Stimulated activated CD4-positive, alpha-beta T cell treated with anti-CD3 and anti-CD28 coated beads, Interleukin-2, amount 100 ng/mL, for 48 hours (primary cell): Measurements from ENCODE around the gene PNPLA1.

ENCODE experiments used
- DNase-seq, 2 donors: peaks; one replicate each; pipeline ENCODE4 v3.0.0-alpha.2; 2020

Gene PNPLA1

DNA sequence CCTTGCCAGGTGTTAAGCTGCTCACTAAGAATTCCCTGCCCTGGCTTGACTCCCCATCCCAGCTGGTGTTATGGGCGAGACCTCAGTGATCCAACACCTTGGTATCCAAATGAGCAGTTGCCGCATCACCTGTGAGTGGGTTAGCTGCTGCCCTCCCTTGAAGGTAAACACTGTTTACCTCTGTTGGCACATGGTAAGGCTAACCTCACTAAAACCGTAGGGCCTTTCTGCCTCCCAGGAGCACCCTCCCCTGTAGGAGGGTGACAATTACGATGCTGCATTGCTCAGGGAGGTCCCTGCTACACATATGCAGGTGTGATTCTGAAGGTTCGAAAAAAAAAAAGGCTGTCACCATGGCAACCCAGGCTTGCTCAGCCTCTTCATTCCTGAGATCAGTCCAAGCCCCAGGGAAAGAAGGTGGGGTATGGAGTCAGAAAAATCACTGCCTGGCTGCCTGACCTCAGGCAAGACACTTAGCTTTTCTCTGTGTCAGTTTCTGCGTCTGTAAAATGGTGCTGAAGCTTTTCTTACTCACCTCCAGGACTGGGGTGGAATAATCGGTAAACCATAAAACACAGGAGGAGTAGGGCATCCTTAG, 19.5 kb downstream of the PNPLA1 start:
- DNase-seq, result no peak

- DNase-seq, result no peak
These were observed 21.1 kb downstream of the PNPLA1 start for GRCh38 chr6:36290668-36291620.

- no peak for DNase-seq
These were observed 22.3 kb downstream of the PNPLA1 start for GRCh38 chr6:36292170-36292569.

DNA sequence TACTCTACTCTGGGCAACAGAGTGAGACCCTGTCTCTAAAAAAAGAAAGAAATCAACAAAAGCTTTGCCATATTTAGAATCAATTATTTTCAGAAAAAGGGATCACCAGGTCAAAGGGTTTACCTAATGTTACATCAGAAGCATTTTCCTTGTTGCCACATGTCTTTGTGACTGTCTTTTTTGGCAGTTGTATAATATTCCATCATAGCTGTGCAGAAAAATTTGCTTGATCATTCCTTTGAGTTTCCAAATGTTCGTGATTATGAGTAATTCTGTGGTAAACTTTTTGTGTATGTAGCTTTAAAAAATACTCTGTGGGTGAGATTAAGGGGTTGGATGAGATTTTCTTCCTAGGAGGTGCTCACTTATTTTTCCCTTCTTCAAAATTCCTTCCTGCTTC, 26.4 kb downstream of the PNPLA1 start:
- DNase-seq, result no peak

DNA sequence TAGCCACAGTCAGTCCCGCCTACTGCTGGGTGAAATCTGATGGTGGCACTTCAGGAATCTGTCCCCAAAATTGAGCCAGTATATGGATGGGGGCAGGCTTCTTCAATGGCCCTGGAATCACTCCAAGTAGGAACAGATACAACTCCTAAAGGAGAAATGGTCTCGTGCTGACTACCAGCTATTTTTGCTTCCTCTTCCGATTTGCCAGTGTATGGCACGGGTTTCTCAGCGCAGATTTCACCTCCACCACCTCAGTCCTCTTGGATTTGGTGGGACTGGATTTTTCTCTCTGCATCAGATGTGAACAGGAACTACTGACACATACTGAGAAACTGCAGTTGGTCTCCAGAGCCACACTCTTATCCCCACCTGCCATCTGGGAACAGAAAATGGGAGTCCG, 27.2 kb downstream of the PNPLA1 start:
- no peak for DNase-seq

- DNase-seq, result no peak
These were observed 27.7 kb downstream of the PNPLA1 start for GRCh38 chr6:36297511-36297910.

DNA sequence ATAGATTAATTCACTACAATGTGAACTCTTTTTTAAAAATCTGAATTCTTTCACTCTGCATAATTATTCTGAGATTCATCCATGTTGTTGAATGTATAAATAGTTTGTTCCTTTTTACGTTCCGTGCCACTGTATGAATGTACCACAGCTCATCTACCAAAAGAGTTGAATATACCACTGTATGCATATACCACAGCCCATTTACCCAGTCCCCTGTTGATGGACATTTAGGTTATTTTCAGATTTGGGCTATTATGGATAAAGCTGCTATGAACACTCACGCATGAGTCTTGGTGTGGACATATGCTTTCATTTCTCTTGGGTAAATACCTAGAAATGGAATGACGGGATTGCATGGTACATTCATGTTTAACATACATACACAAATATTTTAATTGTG, 28.2 kb downstream of the PNPLA1 start:
- no peak for DNase-seq

- no peak for DNase-seq
These were observed 31.3 kb downstream of the PNPLA1 start for GRCh38 chr6:36301085-36301658.

DNA sequence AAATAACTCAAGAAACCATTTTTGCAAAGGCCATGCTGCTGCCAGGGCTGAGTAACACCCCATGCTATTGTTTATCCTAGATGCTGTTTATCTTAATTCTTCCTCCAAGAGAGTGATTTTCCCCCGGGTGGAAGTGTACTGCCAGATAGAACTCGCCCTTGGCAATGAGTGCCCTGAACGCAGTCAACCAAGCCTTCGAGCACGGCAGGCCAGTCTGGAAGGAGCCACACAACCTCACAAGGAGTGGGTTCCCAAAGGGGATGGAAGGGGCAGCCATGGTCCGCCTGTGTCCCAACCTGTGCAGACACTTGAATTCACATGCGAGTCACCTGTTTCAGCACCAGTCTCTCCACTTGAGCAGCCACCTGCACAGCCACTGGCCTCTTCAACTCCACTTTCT, 31.9 kb downstream of the PNPLA1 start:
- DNase-seq, result no peak

GRCh38 chr6:36302227-36302976, 32.5 kb downstream of the PNPLA1 start:
- peak; percentile 96 to 98 for DNase-seq

DNA sequence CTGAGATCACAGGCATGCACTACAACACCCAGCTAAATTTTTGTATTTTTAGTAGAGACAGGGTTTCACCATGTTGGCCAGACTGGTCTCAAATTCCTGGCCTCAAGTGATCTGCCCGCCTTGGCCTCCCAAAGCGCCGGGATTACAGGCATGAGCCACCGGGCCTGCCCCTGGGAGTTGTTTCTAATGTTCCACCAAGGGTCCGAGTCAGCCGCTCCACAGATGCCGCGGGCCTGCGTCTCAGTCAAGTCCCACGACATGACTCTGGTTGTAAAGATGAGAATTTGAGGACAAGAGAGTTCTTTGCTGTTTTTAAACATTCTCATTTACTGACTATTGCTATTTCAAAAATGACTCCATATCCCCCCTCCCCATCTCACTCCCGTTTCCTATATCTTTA, 36.0 kb downstream of the PNPLA1 start:
- DNase-seq, result no peak

DNA sequence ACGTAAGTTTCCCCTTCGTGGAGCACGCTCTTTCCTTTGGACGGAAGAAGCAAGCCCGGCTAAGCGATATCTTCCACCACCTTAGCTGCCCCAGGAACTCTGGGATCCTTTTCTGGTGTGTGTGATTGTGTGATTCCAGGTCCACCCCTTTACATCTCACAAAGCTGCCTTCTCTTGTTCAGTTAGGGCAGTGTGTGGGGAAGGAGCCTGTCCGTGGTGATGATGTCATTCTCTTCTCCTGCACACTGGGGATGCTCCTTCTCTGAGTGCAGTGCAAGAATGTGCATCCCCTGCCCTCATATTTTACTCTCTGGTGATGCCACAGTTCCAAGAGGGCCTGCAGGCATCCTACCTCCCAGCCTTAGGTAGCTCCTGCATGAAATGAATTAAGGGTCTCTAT, 36.5 kb downstream of the PNPLA1 start:
- DNase-seq, result no peak

DNA sequence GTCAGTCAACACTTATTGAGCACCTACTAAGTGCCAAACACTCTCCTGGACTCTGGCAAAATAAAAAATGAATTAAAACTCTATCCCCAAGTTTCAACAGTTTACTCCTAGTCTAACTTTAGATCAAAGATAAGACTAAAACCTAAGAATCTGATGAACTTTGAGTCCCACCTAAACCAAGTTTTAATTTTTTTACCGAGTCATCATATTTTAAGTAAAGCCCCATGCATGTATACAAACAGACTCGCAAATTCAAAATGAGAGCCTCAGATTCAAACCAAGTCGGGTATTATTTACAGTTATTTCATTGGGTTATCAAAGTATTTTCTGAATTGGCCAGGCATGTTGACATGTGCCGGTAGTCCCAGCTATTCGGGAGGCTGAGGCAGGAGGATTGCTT, 38.7 kb downstream of the PNPLA1 start:
- DNase-seq, result no peak

DNA sequence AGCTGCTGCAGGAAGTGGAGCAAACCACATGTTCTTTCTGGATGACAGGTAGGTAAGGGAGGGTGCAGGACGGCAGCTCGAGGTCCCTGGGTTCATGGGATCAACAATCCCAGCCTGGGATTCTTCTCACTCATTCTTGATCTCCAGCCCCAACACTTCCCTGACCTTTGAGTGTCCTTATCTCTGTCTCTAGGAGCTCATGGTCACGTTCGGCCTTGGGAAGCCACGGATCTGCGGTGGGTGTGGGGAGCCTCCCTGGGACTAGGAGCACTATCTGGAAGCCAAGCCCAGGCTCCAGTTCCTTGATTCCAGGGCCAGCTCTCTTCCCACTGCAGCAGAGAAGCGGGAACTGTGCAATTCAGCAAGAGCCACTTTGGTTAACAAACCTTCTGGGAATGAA, 39.3 kb downstream of the PNPLA1 start:
- no peak for DNase-seq

DNA sequence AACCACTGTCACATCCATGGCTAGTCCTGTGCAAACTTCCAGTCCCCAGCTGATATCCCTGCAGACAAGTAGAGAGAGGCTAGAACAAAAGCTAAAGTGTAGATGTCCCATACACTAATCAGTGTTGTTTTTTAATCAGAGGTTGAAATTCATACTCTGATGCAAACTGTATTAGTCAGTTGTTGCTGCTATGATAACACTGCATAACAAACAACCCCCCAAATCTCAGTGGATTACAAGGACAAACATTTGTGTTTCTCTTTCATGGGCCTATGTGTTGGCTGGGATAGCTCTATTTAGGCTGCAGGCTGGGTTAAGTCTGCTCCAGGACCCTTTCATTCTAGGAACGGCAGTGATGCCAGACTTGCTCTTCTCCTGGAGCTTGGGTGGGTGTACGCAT, 40.0 kb downstream of the PNPLA1 start:
- DNase-seq, result no peak

- no peak for DNase-seq
These were observed 43.2 kb downstream of the PNPLA1 start for GRCh38 chr6:36312854-36313648.

DNA sequence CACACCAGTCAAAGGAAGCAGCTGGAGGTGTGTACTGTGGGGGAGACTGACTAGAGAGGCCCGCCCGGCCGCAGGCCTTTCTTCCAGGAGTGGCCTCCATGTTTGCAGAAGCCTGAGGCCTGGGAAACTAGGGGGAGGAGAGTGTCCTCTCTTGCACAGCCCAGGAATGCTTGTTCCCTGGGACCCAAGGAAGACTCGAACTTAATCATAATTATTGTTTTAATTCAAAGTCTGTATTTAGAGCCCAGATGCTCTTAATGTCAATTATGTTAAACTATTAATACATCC, 43.7 kb downstream of the PNPLA1 start:
- DNase-seq, result no peak

DNA sequence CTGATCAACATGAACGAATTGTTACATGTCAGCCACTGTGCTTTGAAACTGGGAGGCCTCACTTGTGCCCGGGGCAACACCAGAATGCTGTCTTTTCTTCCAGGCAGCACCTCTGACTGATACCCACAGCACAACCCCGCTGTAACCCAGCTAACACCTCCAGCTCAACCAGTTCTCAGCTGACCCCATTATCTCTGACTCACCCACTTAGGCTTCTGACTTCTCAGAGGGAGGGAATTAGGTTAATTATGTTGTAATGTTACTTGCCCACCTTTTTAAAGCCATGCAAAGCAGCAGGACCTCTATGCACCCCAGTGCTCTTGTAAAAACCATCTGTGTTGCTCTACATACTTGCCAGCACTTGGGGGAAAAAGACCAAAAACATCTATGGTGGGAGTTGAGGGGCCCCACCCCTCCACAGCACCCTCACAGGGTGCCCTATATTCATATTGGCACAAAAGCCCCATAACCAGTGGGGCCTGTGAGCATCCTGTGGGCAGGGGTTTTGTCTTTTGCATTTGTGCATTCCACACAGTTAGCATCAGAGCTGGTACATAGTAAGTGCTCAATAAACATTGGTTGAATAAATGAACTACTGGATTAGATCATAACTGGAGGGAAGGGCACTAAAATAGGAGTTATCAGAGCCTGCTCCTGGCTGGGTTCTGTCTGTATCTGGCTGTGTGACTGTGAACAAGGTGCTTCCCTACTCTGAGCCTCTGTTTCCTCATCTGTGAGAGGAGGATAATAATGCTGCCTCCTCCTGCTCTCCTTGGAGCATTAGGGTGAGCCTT, 44.6 kb downstream of the PNPLA1 start:
- no peak for DNase-seq

GRCh38 chr6:36315921-36316320, 46.1 kb downstream of the PNPLA1 start:
- no peak for DNase-seq

GRCh38 chr6:36317623-36318022, 47.8 kb downstream of the PNPLA1 start:
- no peak for DNase-seq

- no peak for DNase-seq
These were observed 49.0 kb downstream of the PNPLA1 start for GRCh38 chr6:36318690-36319435.
